NOMO-1 (cell line): ENCODE results near the gene SLC13A2.
"Not testable (repeated sequence)": the region's sequence is repeated elsewhere in the genome, so short reads cannot be mapped to it uniquely, and the experiment has no call there.

ENCODE experiments used
- DNase-seq, 2 experiments: peaks; one replicate each; lab custom pipeline; 2025; ENCODE audit not compliant: unreplicated experiment in 2 of 2; lab: John Stamatoyannopoulos, UW

Gene SLC13A2, protein sequence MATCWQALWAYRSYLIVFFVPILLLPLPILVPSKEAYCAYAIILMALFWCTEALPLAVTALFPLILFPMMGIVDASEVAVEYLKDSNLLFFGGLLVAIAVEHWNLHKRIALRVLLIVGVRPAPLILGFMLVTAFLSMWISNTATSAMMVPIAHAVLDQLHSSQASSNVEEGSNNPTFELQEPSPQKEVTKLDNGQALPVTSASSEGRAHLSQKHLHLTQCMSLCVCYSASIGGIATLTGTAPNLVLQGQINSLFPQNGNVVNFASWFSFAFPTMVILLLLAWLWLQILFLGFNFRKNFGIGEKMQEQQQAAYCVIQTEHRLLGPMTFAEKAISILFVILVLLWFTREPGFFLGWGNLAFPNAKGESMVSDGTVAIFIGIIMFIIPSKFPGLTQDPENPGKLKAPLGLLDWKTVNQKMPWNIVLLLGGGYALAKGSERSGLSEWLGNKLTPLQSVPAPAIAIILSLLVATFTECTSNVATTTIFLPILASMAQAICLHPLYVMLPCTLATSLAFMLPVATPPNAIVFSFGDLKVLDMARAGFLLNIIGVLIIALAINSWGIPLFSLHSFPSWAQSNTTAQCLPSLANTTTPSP

GRCh38 chr17:28473542-28473941, at the start of gene SLC13A2:
Gene SLC13A2 (plus strand): TSS chr17:28473644. CDS start chr17:28473713, 69 bp downstream.
- no peak for DNase-seq

- DNase-seq: no peak
Observed at GRCh38 chr17:28425206-28425605, 48.2 kb upstream of the SLC13A2 start.

GRCh38 chr17:28426081-28426519, 47.3 kb upstream of the SLC13A2 start:
- DNase-seq: no peak

DNA sequence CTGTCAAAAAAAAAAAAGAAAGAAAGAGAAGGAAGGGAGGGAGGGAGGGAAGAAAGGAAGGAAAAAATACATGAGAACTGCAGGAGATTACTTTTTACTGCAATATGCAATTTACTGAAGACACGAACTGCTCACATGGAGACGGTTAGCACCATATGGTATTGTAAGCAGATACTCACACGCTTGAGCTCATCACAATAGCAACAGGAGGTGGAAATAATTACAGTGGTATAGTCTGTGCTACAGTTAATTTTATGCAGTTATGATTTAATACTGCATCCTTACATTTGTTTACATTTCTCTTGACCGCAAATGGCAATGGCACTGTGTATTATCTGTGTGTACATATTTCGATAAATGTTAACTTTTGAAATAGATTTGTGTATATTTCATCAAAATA, 46.1 kb upstream of the SLC13A2 start:
- no peak for DNase-seq

GRCh38 chr17:28427982-28428381, 45.5 kb upstream of the SLC13A2 start:
- DNase-seq: not testable (repeated sequence)

DNA sequence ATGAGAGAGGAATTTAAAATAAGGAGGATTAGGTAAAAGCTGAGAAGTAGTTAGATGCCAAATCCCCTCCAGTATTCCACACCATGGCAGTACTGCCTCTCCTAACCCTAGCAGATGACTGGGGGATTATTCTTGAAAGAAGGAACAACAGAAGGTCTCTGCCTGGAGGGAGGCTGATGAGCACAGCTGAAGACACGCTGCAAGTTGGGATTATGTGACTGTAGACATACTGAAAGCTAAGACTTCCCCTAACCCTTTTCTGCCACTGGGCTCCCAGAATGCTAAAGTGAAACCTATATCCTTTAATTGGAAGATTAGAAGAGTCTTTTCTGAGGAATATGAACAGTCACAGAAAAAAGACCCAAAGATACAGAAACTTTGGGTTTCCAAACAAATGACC, 39.7 kb upstream of the SLC13A2 start:
- no peak for DNase-seq

DNA sequence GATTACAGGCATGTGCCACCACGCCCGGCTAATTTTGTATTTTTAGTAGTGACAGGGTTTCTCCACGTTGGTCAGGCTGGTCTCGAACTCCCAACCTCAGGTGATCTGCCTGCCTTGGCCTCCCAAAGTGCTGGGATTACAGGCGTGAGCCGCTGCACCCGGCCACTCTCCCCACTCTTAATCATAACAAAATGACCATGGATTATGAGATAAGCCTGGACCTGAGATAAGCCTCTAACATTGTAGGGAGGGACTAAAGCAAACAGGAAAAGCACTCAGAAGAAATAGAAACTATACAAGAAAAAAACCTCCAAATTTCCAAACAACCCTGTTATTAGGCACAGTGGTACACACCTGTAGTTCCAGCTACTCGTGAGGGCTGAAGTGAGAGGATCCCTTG, 39.1 kb upstream of the SLC13A2 start:
- not testable (repeated sequence) for DNase-seq

- no peak for DNase-seq
Observed at GRCh38 chr17:28443901-28444638, 29.4 kb upstream of the SLC13A2 start.

DNA sequence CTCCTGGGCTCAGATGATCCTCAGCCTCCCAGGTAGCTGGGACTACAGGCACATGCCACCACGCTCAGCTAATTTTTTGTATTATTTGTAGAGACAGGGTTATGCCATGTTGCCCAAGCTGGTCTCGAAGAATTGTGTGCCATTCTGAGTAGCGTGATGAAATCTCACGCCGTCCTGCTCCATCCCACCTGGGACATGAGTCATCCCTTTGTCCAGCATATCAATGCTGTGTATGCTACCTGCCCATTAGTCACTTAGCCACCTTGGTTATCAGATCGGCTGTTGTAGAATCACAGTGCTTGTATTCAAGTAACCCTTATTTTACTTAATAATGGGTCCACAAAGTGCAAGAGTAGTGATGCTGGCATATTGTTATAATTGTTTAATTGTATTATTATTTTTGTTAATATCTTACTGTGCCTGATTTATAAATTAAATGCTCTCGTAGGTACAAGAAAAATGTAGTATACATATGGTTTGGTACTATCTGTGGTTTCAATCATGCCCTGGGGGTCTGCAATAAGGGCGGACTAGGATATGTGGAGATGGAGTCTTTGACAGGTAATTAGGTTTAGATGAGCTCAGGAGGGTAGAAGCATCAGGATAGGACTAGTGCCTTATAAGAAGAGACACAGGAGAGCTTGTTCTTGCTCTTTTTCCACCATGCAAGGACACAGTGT, 26.6 kb upstream of the SLC13A2 start:
- no peak for DNase-seq

DNA sequence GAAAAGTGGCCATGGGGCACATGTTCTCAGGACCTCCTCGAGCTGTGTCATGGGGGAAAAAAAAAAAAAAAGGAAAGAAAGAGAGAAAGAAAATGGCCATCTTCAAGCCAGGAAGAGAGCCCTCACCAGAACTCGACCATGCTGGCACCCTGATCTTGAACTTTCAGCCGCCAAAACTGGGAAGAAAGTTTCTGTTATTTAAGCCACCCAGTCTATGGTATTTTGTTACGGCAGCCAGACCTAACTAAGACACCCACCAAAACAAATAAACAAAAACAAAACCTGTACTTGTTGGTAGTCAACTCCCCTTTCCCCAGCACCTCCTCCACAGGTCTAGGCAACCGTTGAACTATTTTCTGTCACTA, 26.1 kb upstream of the SLC13A2 start:
- no peak for DNase-seq

GRCh38 chr17:28449859-28450258, 23.6 kb upstream of the SLC13A2 start:
- no peak for DNase-seq

- DNase-seq: no peak
Observed at GRCh38 chr17:28457890-28458289, 15.6 kb upstream of the SLC13A2 start.

GRCh38 chr17:28458881-28459280, 14.6 kb upstream of the SLC13A2 start:
- DNase-seq: not testable (repeated sequence)

DNA sequence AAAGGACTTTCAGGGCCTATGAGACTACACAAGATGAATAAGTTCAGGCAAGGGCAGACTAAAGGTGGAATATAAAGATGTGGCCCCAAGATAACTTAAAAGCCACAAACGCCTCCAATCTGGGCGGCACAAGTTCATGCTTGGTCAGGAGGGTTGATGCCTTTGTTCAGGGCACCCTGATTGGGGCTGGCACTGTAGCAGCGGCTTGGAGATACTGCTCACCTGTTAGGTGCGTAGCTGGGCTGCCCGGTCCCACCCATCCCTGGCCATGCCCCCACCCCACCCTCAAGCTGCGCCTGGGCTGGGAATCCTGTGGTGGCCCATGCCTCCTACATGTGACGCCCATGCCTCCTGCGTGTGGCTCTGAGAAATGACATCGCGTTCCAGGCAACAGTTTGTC, 12.5 kb upstream of the SLC13A2 start:
- DNase-seq: no peak

DNA sequence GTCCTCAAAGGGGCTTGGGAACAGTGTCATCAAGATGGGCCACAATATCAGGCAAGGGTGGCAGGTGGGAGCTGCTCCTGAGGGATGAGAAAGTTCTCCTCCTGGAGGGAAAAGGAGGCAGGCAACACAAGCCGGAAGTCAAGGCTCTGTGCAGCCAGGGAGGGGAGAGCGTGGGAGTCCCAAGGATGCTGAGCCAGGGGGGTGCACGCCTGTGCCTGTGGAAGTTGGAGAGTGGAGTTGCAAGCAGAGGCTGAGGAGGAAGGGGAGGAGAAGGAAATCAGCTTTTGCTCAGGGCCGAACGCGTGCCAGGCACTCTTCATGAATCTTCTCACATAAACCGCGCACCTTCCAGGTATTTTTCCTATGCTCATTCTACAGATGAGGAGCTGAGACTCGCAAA, 7.4 kb upstream of the SLC13A2 start:
- no peak for DNase-seq

DNA sequence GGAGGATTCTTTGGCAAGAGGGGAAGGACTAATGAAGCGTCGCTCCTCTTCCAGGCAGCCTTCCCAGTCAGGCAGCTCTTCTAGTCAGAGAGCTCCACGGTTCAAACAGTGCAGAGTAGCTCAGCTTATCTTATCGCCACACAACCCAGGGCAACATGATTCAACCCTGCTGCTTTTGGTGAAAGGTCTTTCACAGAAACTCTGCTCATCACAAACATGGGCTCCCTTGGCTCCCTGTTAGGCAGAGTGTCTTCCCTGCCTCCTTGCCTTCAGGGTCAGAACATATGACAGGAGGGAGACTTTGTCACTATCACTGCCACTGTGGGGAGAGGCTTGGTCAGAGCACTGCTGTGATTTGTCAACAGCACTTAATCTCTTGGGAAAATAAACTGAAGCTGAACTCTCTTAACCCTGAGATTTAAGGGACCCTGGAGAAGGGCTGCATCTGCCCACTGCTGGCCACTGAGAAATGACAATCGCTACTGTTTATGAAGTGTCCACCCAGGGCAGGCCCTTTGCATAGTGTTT, 6.9 kb upstream of the SLC13A2 start:
- no peak for DNase-seq

GRCh38 chr17:28467456-28468025, 5.9 kb upstream of the SLC13A2 start:
- peak; percentile 48 to 83 for DNase-seq

DNA sequence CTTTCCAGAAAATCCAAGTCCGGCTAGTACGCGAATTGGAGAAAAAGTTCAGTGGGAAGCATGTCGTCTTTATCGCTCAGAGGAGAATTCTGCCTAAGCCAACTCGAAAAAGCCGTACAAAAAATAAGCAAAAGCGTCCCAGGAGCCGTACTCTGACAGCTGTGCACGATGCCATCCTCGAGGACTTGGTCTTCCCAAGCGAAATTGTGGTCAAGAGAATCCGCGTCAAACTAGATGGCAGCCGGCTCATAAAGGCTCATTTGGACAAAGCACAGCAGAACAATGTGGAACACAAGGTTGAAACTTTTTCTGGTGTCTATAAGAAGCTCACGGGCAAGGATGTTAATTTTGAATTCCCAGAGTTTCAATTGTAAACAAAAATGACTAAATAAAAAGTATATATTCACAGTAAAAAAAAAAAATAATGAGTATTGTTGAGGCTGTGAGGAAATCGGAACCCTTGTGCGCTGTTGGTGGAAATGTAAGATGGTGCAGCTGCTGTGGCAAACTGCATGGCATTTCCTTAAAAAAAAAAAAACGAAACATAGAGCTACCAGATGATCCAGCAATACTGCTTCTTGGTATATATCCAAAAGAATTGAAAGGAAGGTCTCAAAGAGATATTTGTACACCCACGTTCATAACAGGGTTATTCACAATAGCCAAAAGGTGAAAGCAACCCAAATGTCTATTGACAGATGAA, 5.3 kb upstream of the SLC13A2 start:
- DNase-seq: peak in 1 of 2 experiments; percentile 49

DNA sequence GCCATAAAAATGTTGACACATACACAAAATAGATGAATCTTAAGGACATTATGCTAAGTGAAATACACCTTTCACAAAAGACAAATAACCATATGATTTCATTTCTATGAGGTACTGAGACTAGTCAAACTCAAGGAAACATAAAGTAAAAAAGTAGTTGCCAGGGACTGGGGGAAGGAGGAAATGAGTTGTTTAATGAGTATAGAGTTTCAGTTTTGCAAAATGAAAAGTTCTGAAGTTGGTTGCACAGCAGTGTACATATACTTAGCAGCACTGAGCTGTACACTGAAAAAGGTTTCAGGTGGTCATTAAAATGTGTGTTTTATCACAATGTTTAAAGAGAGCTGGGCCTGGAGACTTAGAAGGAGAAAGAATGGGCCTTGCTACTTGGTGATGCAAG, 4.7 kb upstream of the SLC13A2 start:
- DNase-seq: peak in 1 of 2 experiments; percentile 50

DNA sequence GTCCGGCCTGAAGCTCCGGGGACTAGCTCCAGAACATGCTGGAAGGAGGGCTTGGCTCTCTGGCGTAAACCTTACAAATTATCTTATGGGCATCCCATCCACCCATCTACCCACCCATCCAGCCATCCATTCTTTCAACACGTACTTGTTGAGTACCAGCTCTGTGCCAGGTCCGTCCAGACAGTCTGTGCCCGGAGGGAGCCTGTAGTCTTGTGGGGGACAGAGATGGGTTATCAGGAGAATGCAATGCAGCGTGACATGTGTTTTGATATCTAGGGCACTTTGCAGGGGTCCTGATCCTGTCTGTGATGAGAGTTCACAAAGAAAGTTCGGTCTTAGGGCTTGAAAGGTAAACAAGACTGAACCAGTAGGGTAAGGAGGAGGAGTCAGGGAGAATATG, 4.1 kb upstream of the SLC13A2 start:
- no peak for DNase-seq
